ENCODE measurements around the gene METTL8. TPM values are rescaled to one million over a fixed set of nuclear protein-coding genes. Genes with fewer than 3 reads are reported as not detected.
"Not testable (repeated sequence)": the region's sequence is repeated elsewhere in the genome, so short reads cannot be mapped to it uniquely, and the experiment has no call there.

METTL8 gene
- total RNA-seq, 4 donors from 2014 or later = 28.6 to 44.0 (median 37.3) TPM

- peaks cover 0 to under 1% (median 0%) of the 10 kb centered on the region in 3 donors for H3K4me1 ChIP-seq
- no peaks in the 10 kb centered on the region for H3K27me3 ChIP-seq
- H3K27ac ChIP-seq = no peak overlapping the region
- no peak for TF ChIP-seq POLR2AphosphoS5 (IDR thresholded peaks at IDR 0.05)
- no peaks in the 10 kb centered on the region for H3K36me3 ChIP-seq
- H3K4me3 ChIP-seq = no peak overlapping the region
- peaks cover 0 to 7% (median 0%) of the 10 kb centered on the region in 3 donors for H3K9me3 ChIP-seq
- WGBS, 2 donors (ENCODE audit: low coverage in 1 of 2) = 52 to 79% methylated on average over 2 to 3 of the region's 3 CpGs
- no peak for ATAC-seq
These were observed 12.8 kb downstream of the METTL8 start for GRCh38 chr2:171420728-171421563.

GRCh38 chr2:171419333-171419732, 14.5 kb downstream of the METTL8 start:
- TF ChIP-seq POLR2AphosphoS5 (IDR thresholded peaks at IDR 0.05) (no peak), EP300 (IDR thresholded peaks at IDR 0.05) (no peak), POLR2A (IDR thresholded peaks at IDR 0.05) (no peak), CTCF (IDR thresholded peaks at IDR 0.05) (no peak)
- 94 to 97% methylated on average over 2 of the region's 2 CpGs for WGBS, 2 donors (ENCODE audit: low coverage in 1 of 2)
- Histone ChIP-seq H3K9me3 (peaks cover 0 to 7% (median 0%) of the 10 kb centered on the region in 3 donors), H3K4me1 (peaks cover 0 to 5% (median 3%) of the 10 kb centered on the region in 3 donors), H3K27me3 (no peaks in the 10 kb centered on the region), H3K4me3 (no peak overlapping the region), H3K36me3 (no peaks in the 10 kb centered on the region), H3K27ac (no peak overlapping the region)
- no peak for ATAC-seq

GRCh38 chr2:171416009-171416926, 17.5 kb downstream of the METTL8 start:
- Histone ChIP-seq H3K36me3 (no peaks in the 10 kb centered on the region), H3K4me3 (no peak overlapping the region), H3K9me3 (no peaks in the 10 kb centered on the region), H3K4me1 (peaks cover 0 to 19% (median 3%) of the 10 kb centered on the region in 3 donors), H3K27ac (peak overlapping the region; percentile 39 to 72 (median 60)), H3K27me3 (no peaks in the 10 kb centered on the region)
- no peak for TF ChIP-seq EP300 (IDR thresholded peaks at IDR 0.05)
- peak; percentile 71 to 89 (median 82) for TF ChIP-seq CTCF (IDR thresholded peaks at IDR 0.05)
- peak; percentile 79 for TF ChIP-seq POLR2AphosphoS5 (IDR thresholded peaks at IDR 0.05)
- TF ChIP-seq POLR2A (IDR thresholded peaks at IDR 0.05) = no peak
- WGBS, 2 donors (ENCODE audit: low coverage in 1 of 2) = 7 to 30% methylated on average over 5 to 7 of the region's 7 CpGs
- peak; percentile 93 for ATAC-seq

- peaks cover 3 to 29% (median 3%) of the 10 kb centered on the region in 3 donors for H3K4me1 ChIP-seq
- H3K9me3 ChIP-seq, H3K27me3 ChIP-seq, H3K27ac ChIP-seq, ATAC-seq, H3K4me3 ChIP-seq, H3K36me3 ChIP-seq: not testable (repeated sequence)
- WGBS, 2 donors (ENCODE audit: low coverage in 1 of 2) = 72 to 88% methylated on average over 3 to 4 of the region's 4 CpGs
These were observed 19.1 kb downstream of the METTL8 start for GRCh38 chr2:171414645-171415044.

- no peak for ATAC-seq
- H3K27ac ChIP-seq = peak overlapping the region in 2 of 4 donors; percentile 32 to 35
- H3K4me1 ChIP-seq = peaks cover 3 to 40% (median 3%) of the 10 kb centered on the region in 3 donors
- TF ChIP-seq EP300 (IDR thresholded peaks at IDR 0.05) = no peak
- no peak for TF ChIP-seq POLR2AphosphoS5 (IDR thresholded peaks at IDR 0.05)
- no peak for TF ChIP-seq CTCF (IDR thresholded peaks at IDR 0.05)
- no peak for TF ChIP-seq POLR2A (IDR thresholded peaks at IDR 0.05)
- no peaks in the 10 kb centered on the region for H3K36me3 ChIP-seq
- no peaks in the 10 kb centered on the region for H3K9me3 ChIP-seq
- no peak overlapping the region for H3K4me3 ChIP-seq
- 44 to 48% methylated on average over 2 of the region's 2 CpGs for WGBS, 2 donors (ENCODE audit: low coverage in 1 of 2)
- H3K27me3 ChIP-seq = no peaks in the 10 kb centered on the region
These were observed 21.1 kb downstream of the METTL8 start for GRCh38 chr2:171412571-171413175.
